Smooth muscle cell of trachea (primary cell): ENCODE measurements around the gene SALL4. TPM values are rescaled to one million over a fixed set of nuclear protein-coding genes. Genes with fewer than 3 reads are reported as not detected.

ENCODE experiments used
- total RNA-seq: library from RNA; depleted of rRNA; stranded (reverse); fragments of >200 nt; gene quantifications from 2 replicates; pipeline ENCODE4 v1.2.1, GENCODE V29; 2014

Gene SALL4
- 0.15 and 0.17 TPM in 2 replicates for total RNA-seq

DNA sequence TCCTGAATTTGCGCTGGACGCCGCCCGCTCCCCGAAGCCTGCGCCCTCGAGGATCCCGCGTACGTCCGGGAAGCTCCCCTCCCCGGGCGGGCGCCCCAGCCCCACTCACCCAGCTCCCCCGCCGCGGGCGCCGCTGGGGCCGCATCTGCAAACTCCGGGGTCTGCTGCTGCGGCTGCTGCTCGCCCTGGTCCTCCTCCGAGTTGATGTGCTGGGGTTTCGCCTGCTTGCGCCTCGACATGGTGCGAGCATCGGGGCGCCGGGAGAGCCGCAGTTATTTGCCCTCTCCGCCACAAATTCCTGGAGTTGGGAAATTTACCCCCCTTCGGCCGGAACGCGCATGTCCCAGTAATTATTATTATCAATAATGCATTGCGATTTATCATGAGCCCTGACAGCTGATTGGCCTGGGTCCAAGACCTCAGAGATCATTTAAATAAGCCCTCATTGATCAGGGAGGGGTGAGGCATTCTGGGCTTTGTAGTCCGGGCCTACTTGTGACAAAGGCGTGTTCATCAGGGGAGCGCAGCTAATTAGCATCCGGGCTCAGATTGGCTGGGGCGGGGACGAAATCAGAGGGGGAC is at the start of gene SALL4:
Gene SALL4 (minus strand): TSS at position 352 of the 582 bp plus-strand sequence. CDS start 113 bp downstream, at position 239.

DNA sequence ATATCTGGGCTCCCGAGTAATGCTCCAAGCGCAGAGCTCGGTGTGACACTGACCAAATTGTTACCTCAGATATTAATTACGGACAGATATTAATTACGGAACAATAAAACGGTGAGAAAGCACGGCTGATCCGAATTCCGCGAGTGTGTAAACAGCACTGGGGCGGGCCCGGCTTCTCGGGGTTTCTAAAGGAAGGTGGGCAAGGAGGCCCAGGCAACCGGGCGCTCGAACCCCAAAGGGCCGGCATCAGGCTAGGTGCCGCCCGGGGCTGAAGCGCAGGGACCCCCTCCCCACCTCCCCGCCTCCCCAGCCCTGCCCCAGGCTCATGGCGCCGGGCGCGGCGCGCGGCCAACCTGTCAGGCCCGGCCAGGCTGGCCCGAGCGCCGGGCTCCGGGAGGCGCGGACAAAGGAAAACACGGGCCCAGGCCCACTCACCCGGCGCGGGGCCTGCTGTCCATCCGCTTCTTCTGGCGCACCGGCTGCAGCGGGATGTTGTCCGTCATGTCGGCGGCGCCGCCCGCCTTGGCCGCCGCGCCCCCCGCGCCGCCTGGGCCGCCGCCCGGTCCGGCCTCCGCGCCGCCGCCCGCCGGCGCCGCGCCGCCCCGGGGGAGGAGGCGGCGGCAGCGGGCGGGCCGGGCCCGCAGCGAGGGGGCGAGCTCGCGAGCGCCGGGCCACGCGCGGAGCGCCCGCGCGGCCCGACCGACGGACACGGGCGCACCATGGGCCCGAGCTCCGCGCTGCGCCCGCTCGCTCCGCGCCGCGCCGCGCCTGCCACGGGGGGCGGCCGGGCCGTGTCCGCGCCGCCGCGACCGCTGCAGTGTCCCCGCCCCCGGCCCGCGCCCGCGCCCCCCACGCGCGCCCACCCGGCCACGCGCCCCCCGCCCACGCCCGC is 34.2 kb downstream of the SALL4 start, which contains the start of gene ATP9A:
Gene ATP9A (minus strand): TSS at position 524 of the 892 bp plus-strand sequence. CDS start 21 bp downstream, at position 503.

Other genes with a start within 250 kb of the SALL4 start
- gene ATP9A, start 34.1 kb downstream of the SALL4 start, total RNA-seq = 69.4 and 96.8 TPM in 2 replicates